ENCODE results near the gene SHB.
A peak's percentile ranks its signal among the peaks of the same experiment; 100 is the strongest.
"Not testable (repeated sequence)": the region's sequence is repeated elsewhere in the genome, so short reads cannot be mapped to it uniquely, and the experiment has no call there.

The SHB gene

DNA sequence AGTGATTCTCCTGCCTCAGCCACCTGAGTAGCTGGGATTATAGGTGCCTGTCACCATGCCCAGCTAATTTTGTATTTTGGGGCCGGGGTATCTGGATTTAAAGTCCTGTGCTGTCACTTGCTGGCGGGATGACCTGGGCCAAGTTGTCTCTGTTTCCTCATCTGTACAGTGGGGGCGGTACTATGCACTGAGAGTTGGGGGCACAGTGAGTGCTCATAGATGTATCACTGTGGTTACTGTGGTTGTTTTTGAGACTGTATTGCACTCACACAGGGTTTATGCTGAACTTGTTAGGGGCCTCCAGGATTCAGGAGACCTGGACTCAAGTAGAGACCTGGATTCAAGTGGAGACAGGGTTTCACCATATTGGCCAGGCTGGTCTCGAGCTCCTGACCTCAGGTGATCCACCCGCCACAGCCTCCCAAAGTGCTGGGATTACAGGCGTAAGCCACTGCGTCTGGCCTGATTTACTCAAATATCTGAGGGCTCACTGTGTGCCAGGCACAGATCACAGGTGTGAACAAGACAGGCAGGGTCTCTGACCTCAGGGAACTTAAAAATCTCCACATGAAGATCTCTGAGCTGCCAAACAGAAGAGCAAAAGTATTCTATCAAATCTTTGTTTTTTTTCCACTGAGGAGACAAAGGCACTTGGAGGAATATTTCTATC is 103.2 kb downstream of the SHB start:
- not testable (repeated sequence) for DNase-seq

- DNase-seq, result no peak
These were observed 103.9 kb downstream of the SHB start for GRCh38 chr9:37965116-37965515.

GRCh38 chr9:37964740-37965081 is 104.3 kb downstream of the SHB start:
- DNase-seq, result no peak

GRCh38 chr9:37963936-37964739 is 104.9 kb downstream of the SHB start:
- DNase-seq, result peak; percentile 4

- no peak for DNase-seq
These were observed 107.7 kb downstream of the SHB start for GRCh38 chr9:37961351-37961750.

DNA sequence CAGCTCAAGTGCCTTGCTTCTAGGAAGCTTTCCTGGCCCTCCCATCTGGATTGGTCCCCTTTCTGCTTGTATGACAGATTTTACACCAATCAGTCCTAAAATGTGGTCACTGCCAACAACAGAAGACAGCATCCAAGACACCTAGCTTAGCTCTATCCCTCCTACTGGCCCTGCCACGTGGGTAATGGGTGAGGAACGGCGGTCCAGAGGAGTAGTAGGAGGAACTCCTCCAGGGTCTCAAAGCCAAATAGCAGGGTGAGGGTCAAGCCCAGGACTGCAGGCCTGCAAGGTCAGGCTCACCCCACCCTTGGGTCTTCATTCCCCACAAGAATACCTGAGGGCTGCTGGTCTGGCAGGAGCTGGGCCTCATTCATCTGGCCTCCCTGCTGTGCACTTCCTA is 108.4 kb downstream of the SHB start:
- no peak for DNase-seq

DNA sequence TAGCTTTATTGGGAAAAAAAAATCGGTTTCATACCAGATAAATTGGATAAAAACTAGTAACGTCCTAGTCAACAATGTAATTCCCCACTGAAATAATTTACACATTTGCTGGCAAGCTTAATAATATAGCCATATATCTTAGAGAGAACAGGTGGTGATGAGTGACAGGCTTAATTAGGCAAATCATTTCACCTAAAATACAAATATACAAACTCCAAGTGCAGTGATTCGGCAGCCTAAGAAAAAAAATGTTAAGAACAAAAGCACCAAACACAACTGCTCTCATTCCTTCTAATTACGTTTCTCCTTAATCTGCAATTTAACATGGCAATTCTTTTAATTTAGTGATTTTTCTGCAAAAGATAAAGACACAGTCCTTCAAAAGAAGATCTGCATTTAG is 109.1 kb downstream of the SHB start:
- no peak for DNase-seq

DNA sequence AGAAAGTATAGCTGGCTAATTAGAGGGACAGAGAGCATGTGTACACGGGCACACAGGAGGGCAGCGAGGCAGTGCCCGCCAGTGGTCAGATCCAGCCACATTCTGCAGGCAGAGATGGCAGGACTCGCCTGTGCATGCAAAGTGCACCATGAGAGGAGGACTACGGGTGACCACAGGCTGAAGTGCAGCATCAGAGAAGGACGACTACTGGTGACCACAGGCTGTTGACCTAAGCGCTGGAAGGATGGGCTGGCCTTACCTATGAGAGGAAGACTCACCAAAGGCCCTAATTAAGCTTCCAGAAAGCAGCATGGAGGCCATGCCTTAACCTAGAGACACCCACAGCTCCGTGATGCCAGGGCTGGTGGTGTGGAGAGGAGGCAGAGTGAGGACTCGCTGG is 110.9 kb downstream of the SHB start:
- DNase-seq, result no peak

DNA sequence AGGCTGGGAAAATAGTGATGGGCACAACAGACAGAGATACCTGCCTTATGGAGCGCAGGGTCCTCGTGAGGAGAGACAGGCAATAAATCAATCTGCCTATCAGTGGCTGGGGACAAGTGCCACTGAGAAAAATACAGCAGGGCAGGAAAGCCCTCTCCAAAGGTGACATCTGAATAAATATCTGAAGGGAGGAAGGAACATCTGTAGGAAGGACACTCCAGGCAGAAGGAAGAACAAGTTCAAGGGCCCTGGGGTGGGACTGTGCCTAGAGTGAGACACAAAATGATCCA is 111.4 kb downstream of the SHB start:
- no peak for DNase-seq

DNA sequence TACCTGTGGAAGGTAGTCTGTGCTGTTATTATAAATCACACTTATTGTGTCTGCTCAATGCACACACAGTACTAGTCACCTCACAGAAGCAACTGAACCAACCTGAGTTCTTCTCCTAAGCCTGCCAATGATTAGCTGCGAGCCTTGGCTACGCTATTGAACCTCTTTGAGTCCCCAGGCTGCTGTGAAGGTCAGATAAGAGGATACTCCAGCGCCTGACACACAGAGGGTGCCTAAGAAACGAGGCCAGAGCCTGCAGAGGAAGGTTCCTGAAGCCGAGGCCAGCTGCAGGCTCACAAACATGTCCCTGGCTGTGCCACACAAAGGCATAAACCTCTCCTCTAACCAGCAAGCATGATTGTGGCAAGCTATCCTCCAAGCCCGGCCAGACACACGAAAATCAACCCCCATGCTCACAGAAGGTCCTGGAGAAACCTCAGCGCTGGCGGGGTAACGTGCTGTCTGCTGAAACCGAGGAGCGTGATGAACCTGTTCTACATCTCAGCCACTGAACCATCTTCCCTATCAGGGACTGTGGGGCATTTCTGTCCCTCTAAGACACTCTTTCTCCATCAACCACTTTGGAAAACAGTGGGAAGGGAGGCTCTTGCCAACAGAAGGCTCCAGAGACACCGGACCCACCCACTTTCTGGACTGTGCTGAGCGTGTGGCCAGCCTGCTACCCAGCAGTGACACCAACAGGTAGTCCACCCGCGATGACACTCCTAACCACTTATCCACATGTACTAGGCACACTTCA is 111.9 kb downstream of the SHB start:
- no peak for DNase-seq

GRCh38 chr9:37956423-37956820 is 112.6 kb downstream of the SHB start:
- DNase-seq, result no peak

DNA sequence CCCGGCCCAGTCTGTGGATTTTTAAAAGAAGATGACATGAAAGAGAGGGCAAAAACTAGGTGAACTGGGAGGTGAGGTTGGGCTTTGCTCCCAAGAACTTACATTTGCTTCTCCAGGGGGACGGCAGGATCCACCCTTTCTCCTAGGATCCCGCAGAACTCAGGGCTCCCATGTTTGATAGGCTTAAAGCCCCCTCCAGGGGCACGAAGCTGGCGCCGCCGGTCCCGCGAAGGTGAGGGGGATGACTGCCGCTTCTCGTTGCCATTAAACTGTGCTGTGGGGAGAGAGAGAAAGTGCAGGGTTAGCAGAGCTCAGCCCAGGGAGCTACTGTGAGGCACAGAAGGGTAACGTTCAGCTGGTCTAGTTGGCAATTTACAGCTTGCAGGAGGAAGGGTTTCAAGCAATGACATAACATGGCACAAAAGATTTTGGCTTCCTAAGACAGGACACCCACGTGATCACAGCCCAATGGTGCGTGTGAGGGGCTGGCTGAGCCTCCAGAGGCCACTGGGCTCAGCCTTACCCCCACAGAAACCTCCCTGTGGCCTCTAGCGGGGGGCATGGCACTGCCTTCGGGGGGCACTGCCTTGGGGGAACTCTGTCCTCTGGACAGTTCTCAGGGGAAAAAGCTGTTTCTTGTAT is 113.1 kb downstream of the SHB start:
- DNase-seq, result no peak

- DNase-seq, result no peak
These were observed 114.4 kb downstream of the SHB start for GRCh38 chr9:37954581-37954981.

DNA sequence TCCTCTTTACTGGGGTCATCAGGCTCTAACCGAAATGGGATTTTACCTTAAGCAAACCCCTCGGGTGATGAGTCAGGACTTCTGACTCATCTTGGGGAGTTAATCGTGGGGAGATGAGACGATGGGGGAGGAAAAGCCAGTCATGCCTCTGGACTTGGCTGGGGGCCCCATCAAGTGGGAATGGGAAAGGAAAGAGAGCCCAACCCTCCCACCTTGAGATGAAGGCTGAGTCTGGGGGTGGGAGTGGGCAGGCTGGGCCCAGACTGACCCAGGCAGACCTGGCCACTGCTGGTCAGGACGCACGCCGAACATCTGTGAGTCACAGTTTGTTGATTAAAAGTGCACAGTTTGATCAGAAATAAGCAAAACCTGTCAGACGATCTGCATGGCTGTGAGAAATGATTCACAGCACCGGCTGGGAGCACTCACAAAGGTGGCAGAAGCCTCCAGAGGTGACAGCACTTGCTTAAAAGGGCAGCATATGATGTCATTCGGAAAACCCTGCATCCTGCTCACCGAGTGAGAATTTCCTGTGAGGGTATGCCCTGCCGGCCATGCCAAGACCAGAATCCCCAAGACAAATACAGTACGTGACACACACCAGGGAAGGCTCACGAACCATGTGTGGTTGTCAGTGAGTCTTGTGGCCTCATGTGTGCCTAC is 115.1 kb downstream of the SHB start:
- DNase-seq, result no peak

- DNase-seq, result no peak
These were observed 115.7 kb downstream of the SHB start for GRCh38 chr9:37953206-37953774.

- no peak for DNase-seq
These were observed 116.3 kb downstream of the SHB start for GRCh38 chr9:37952731-37953130.

DNA sequence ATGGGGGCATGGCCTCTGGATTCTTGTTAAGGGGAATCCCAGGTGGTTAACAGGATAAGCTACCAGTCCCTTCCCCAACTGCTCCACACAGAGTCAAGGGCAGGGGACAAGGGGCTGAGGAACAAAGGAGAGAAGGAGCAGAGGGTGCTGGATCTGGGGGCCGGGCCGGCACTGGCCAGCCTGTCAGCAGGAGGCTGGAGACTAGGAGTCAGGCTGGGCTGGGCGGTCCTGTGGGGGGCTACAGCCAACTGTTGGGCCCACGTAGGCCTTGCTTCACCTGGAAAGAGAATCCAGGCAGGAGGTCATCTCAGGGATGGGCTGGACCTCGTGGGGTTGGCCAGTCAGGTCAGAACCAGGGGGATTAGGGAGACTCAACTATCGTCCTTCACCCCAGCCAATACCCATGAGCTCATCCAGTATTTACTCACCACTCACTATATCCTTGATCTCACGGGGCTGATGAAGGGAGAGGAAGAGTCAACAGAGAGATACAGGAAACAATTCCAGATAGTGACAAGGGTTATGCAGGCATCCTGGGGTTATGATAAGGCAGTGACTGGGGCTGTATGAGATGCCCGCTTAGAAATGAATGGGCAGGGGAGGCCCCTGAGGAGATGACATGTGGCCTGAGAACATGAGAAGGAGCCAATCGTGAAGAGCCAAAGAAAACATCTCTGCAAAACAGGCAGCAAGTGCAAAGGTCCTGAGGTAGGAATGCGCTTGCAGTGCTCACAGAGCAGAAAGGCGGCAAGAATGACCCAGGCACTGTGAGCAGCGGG is 117.2 kb downstream of the SHB start:
- no peak for DNase-seq

- DNase-seq, result no peak
These were observed 118.5 kb downstream of the SHB start for GRCh38 chr9:37950561-37950960.

DNA sequence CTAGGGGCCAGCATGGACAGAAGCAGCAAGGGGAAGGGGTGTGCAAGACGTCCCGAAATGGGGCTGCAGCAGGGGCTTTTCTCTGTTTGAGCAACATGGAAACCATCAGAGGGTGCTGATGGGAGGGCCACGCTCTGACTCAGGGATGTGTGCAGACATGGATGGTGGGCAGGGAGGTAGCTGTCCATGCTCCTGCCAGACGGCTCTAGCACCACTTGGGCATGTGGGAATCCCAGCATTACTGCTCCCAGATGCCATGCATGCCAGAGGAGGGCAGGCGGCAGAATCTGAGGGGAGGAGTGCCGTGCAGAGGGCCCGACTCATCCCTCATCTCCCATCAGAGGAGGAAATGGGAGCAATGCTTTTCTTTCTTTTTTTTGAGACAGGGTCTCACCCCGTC is 119.5 kb downstream of the SHB start:
- no peak for DNase-seq

DNA sequence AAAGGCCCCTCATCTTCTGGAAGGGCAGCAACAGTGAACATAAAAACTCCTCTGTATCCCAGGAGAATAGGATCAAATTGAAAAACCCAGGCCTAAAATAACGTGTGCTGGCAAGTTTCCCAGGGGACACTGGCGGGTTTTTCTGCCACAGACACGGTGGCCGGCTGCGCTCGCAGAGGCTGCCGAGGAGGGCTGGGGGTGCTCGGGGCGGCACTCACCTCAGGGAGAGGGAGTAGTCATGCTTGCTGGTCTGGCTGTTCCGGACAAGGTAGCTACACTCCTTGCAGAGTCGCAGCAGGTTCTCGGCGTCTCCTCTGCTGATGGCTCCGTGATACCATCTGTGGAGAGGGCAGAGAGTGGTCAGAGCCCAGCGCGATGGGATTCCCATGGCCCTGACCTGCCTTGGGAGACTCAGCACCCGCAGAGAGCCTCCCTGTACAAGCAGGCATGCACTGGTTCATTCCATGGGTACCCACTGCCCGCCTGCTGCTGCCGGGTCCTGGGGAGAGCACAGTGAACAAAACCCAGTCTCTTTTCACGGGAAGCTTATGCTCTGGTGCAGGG is 120.5 kb downstream of the SHB start:
- no peak for DNase-seq

DNA sequence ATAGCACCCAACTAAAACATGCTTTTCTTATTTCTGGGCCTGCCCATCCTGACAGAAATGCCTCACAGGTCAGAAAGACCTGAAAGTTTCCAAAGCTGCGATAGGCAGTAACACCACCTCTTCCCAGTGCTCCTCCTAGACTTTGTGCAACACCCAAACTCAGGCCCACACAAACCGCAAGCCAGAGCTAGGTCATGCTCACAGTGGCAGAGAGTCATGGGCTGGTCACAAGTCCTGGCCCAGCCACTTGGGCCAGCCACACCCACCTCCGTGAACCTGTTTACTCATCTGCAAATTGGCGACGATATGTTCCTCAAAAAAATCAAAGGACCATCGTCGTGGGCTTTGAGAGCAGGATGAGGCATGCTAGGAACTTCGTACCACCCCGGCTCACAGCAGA is 121.0 kb downstream of the SHB start:
- no peak for DNase-seq

GRCh38 chr9:37947471-37947870 is 121.6 kb downstream of the SHB start:
- DNase-seq, result no peak

All from SIG-M5 (cell line).